ENCODE results near the gene MEI1. TPM values are rescaled to one million over a fixed set of nuclear protein-coding genes. Genes with fewer than 3 reads are reported as not detected.

Gene MEI1
- total RNA-seq, 2 donors from 2014 or later = 0.71 to 15.5 TPM

DNA sequence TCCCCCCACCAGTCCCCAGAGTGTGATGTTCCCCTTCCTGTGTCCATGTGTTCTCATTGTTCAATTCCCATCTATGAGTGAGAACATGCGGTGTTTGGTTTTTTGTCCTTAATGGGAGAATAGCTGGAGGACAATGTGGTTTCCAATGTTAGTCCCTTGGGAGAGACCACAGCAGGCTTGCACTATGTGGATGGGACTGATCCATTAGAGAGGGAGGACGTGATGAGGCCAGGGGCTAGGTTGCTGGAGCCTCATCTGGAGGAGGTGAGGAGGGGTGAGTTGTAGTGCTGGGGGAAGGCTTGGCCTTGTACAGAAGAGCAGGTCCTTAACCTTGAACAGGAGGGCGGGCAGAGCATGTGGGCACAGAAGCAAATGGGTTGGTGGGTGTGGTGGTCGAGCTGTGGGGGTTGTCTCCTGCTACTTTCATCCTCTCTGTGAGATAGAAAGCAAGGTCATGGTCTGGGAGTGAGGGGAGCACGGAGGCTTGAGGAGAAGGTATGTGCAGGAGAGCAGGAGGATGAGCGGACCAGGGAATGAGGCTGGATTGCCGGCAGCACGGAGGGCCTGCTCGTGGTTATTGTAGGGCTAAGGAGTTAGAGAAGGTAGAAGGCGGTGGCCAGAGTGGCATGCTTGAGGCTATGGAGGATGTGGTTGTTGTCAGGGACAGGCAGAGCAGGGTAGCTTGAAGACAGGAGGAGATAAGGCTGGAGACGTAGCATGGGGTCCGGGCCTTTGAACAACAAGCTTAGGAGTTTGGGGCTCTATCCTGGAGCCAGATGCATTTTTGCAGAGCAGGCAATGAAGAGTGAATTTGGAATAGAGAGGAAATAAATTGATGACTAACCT lies 122.4 kb downstream of the MEI1 start:
- TF ChIP-seq, protein P1, sequence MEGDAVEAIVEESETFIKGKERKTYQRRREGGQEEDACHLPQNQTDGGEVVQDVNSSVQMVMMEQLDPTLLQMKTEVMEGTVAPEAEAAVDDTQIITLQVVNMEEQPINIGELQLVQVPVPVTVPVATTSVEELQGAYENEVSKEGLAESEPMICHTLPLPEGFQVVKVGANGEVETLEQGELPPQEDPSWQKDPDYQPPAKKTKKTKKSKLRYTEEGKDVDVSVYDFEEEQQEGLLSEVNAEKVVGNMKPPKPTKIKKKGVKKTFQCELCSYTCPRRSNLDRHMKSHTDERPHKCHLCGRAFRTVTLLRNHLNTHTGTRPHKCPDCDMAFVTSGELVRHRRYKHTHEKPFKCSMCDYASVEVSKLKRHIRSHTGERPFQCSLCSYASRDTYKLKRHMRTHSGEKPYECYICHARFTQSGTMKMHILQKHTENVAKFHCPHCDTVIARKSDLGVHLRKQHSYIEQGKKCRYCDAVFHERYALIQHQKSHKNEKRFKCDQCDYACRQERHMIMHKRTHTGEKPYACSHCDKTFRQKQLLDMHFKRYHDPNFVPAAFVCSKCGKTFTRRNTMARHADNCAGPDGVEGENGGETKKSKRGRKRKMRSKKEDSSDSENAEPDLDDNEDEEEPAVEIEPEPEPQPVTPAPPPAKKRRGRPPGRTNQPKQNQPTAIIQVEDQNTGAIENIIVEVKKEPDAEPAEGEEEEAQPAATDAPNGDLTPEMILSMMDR (IDR thresholded peaks at IDR 0.05) = no peak
- Histone ChIP-seq H3K27ac (no peak overlapping the region), H3K4me1 (peaks cover 0 to 21% of the 10 kb centered on the region in 2 donors), H3K27me3 (no peaks in the 10 kb centered on the region), H3K4me3 (no peak overlapping the region), H3K36me3 (no peaks in the 10 kb centered on the region), H3K9me3 (no peaks in the 10 kb centered on the region)
- no peak for DNase-seq (ENCODE audit: low spot score)

DNA sequence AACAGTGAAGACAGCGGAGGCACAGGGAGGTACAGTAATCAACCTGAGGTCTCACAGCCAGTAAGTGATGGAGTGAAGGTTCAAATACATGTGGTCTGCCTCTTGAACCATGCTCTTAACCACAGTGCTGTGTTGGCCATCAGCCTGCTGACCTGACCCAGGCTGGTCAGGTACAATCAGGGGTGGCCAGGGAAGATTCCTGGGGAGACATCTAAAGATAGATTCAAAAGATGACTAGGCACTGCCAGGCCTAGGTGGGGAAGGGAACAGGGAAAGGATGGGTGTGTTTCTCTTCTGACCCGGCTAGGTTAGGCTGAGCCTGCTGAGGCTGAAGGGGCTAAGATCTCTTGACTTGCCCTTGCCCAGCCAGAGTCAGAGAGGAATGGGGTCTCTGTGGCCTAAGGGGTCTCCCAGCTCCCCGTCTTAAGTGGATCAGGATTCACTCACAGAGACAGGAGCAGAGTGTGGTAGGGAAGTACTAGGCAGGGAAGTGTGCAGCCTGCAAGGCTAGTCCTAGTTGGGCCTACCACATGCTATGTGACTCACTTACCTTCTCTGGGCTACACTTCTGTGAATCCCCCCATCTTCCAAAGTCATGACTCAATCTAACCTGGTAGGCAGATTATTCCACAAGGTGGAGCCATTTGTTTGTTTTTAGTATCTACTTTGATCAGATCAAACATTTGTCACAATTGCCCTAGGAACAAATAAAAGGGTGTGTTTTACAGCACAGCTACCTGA lies 123.2 kb downstream of the MEI1 start:
- TF ChIP-seq, protein P1 (IDR thresholded peaks at IDR 0.05) = peak in 1 of 2 donors; percentile 64
- H3K4me1 ChIP-seq = peaks cover 0 to 29% of the 10 kb centered on the region in 2 donors

DNA sequence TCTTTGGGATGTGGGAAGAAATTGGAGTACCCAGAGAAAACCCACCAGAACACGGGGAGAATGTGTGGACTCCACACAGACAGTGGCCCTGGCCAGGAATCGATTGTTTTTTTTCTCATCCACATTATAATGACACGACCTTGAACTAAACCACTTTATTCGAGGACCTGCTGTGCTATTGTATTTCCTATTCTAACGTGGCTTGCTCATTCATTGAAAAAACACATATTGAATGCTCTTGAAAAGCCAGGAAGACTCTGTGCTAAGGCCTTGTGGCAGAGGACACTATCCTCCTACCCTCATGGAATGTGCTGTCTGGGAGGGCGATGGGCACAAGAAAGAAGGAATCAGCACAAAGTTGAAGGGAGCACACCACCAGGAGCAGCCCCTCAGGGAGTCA lies 124.5 kb downstream of the MEI1 start:
- no peak for DNase-seq (ENCODE audit: low spot score)
- no peaks in the 10 kb centered on the region for H3K9me3 ChIP-seq
- H3K4me3 ChIP-seq = no peak overlapping the region
- TF ChIP-seq, protein P1 (IDR thresholded peaks at IDR 0.05) = no peak
- H3K27ac ChIP-seq = no peak overlapping the region
- H3K36me3 ChIP-seq = no peaks in the 10 kb centered on the region
- peaks cover 0 to 30% of the 10 kb centered on the region in 2 donors for H3K4me1 ChIP-seq
- H3K27me3 ChIP-seq = no peaks in the 10 kb centered on the region

More for the DNA sequence above, 123.2 kb downstream of the MEI1 start:
- H3K36me3 ChIP-seq = no peaks in the 10 kb centered on the region
- H3K27ac ChIP-seq = no peak overlapping the region
- no peaks in the 10 kb centered on the region for H3K27me3 ChIP-seq
- no peaks in the 10 kb centered on the region for H3K9me3 ChIP-seq
- DNase-seq (ENCODE audit: low spot score) = no peak
- no peak overlapping the region for H3K4me3 ChIP-seq

DNA sequence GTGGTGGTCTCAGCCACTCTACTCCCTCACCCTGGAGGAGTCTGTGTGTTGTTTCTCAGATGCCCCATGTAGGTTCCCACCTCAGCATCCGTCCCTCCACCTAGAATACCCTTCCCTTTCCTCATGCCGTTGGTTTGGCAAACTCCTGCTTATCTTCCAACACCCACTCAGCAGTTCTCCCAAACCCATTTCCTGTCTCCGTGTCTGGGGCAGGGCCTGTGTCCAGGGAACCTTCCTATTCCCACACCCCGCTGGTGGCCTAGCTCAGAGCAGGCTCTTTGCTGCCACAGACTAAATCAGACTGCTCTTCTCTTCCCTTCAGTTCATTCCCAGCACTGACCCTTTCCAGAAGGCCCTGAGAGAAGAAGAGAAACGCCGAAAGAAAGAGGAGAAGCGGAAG lies 126.1 kb downstream of the MEI1 start:
- DNase-seq (ENCODE audit: low spot score) = no peak
- Histone ChIP-seq H3K27ac (peak overlapping the region; percentile 45 to 71), H3K27me3 (no peaks in the 10 kb centered on the region), H3K9me3 (no peaks in the 10 kb centered on the region), H3K4me3 (no peak overlapping the region), H3K4me1 (peaks cover 0 to 30% of the 10 kb centered on the region in 2 donors), H3K36me3 (no peaks in the 10 kb centered on the region)
- TF ChIP-seq, protein P1 (IDR thresholded peaks at IDR 0.05) = no peak

DNA sequence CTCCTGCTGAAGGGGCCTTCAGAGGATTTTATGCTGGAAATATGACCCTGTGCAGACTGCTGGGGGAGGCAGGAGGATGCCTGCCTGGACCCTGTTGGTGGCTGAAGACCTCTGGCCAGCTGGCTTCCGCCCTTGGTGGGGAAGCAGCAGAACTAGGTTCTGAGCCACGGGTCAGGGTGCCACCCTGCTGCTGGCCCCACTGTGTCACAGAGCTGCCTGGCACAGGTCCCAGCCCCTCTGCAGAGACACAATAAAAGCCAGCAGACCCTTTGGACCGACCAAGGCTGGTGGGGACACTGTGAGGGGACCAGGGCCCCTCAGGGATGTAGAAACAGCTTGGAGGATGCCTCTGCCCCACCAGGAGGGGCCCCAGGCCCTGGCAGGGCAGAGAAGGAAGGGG lies 126.7 kb downstream of the MEI1 start:
- Histone ChIP-seq H3K27me3 (no peaks in the 10 kb centered on the region), H3K9me3 (no peaks in the 10 kb centered on the region), H3K4me3 (no peak overlapping the region), H3K27ac (peak overlapping the region; percentile 45 to 71), H3K4me1 (peaks cover 0 to 31% of the 10 kb centered on the region in 2 donors), H3K36me3 (no peaks in the 10 kb centered on the region)
- DNase-seq (ENCODE audit: low spot score) = no peak
- TF ChIP-seq, protein P1 (IDR thresholded peaks at IDR 0.05) = no peak
